ENCODE results near the gene SPDL1.

SPDL1 gene

DNA sequence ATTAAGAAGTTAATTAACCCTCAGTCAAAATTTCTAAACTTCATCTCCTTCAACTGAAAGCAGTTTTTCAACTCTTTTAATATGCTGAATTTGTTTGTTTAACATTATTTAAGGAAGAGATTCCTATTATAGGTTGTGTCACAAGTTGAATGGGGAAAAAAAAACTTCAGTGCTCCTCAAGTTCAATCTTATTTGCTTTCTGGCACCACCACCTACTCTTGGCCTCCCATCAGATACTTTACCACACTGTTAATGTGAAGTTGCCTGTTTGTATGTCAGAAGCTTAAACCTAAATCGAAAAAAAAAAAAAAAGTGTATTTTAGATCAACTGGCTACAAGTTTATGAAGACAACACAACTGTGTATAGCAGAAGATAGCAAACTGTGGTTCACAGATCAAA, 49.4 kb downstream of the SPDL1 start:
- no peak for DNase-seq

DNA sequence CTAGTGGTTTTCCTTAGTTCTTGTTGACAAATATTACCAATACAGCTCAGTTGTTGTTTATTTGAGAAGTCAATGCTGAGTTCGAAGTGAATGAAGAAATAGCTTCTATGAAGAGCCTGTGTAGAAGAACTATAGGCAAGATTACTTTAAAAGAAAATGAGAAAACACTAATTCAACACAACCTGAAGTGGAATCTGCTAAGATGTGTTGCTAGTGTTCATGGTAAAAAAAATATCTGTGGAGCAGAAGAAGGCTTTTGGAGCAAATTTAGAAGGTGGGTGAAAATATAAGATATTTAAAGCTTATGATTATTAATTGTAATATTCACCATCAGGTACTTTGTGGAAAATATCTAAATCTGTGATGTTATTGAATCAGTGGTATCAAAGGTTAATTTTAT, 51.0 kb downstream of the SPDL1 start:
- no peak for DNase-seq

DNA sequence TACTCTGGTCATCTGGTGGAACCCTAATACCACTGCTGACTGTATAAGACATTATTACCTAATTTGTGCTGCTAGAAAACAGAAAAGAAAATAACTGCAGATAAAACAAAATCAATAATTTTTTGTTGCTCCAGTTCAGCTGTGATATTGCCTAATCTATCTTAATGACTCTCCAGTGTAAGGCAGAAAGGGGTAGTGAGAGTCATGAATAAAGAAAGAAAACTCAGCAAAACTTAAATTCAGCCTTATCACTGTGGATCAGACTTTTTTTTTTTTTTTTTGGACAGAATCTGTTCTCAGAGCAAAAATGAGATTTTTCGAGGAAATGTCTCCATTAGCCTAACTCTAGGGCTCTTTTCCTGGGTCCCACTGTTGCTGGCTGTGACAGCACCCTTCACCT, 52.4 kb downstream of the SPDL1 start:
- no peak for DNase-seq

DNA sequence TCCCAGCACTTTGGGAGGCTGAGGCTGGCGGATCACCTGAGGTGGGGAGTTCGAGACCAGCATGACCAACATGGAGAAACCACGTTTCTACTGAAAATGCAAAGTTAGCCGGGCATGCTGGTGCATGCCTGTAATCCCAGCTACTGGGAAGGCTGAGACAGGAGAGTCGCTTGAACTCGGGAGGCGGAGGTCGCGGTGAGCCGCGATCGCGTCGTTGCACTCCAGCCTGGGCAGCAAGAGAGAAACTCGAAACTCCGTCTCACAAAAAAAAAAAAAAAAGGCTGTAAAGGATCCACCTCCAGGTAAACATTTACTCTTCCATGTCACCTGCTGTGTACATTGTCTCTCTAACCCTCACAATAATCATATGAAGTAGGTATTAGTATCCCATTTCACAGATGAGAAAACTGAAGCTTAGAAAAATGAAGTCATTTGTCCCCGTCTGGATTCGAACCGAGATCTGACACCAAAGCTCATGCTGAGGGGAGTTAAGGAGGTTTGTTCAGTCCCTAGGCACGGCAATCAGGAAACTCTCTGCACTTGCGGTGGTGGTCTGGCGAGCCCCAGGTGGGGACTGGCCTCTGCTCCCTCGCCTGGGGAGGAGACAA, 53.0 kb downstream of the SPDL1 start:
- no peak for DNase-seq

DNA sequence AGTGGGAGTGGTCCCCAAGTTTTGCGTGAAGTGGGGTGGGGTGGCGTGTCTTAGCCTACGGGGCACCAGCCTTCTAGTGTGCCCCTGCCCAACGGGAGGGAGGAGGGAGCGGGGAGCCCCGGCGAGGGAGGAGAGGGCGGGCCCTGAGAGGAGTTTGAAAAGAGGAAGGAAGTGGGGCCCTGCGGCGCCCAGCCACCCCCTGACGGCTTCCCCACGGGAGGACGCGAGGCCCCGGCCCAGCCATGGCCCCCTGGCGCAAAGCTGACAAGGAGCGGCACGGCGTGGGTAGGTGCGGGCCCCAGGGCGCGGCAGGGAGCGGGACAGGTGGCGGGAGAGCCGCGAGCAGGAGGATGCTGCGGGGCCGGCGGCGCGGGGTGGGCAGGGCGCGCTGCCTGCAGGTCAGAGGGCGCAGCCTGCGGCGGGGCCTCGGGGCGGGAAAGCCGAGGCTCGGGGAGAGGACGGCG, 53.5 kb downstream of the SPDL1 start, which contains the start of gene DOCK2:
Gene DOCK2, plus strand, starts transcription at position 191 of the 464 bp plus-strand sequence. Its CDS starts 52 bp downstream, at position 243.
- no peak for DNase-seq

DNA sequence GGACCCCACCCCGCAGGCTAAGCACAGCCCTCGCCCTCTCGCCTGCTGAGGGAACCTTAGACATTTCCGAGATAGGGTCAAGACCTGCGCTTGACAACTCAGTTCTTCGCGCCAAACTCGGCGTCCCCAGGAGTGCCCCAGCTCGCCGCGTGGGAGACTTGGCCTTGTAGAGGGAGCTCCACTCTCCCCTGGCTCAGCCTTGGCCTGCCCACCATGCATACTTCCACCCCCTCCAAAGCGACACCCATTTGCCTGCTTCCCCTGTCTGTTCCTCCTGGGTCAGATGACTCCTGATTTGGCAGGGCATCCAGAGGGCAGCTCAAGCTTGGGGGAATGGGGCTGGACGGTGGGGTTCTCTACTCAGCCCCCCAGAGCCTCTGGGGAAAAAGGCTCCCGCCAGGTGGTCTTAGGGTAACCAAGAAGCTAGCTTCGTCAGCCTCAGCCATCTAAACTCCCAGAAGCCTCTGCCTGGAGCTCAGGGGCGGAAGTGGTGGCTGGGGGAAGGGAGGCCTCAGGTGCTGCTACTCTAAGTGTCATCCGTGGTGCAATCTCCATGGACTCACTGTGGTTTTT, 54.1 kb downstream of the SPDL1 start:
- DNase-seq: no peak

DNA sequence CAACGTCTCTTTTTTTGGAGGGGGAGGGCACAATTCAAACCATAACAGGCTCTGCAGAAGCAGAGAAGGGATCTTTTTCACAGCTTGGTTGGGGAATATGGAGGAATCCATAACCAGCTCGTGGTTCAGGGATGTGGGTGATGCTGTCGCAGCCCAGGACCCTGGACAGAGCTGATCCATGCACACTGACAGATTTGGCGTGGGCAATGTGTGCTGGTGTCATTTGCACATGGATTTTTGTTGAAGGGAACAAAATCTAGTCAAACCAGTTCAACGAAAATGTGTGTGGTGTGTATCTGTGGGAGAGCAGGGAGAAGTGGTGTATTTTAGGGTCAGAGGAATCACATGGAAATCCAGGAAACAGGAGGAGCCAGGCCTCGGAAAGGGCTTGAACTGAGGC, 57.7 kb downstream of the SPDL1 start:
- DNase-seq: peak; percentile 42

DNA sequence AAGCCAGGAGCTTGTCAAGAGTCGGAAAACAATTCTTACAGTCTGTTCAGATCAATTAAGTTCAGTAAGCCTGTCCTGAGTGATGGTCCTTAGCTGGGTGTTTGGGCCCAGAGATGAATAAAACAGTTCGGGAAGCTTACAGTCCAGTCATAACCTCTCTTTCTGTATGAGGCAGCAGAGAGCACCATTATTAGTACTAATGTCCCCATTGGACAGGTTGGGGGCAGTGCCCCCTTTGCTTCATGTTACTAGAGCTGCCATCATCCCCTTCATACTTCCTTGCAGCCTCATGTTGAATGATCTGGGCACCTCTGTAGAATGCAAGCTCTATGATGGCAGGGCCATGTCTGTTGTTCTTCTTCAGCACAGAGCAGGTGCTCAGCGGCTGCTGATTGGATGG, 63.3 kb downstream of the SPDL1 start:
- no peak for DNase-seq

DNA sequence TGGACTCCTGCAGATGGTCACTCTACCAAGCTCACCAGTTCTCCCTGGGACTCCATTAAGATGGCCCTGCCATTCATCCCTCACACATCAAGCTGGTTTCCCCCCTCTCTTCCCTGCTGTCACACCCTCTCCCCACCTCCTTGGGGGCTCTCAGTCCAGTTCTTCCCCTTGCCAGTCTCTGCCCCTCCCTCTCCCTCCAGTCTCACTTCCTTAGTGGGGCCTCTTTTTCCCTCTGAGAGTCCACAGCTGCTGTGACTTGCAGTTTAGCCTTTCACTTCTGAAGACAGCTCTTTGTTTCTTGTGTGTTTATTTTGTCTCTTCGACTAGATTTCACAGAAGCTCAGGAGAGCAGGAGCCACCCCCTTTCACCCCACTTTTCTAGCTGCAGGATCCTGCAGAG, 64.0 kb downstream of the SPDL1 start:
- DNase-seq: no peak

DNA sequence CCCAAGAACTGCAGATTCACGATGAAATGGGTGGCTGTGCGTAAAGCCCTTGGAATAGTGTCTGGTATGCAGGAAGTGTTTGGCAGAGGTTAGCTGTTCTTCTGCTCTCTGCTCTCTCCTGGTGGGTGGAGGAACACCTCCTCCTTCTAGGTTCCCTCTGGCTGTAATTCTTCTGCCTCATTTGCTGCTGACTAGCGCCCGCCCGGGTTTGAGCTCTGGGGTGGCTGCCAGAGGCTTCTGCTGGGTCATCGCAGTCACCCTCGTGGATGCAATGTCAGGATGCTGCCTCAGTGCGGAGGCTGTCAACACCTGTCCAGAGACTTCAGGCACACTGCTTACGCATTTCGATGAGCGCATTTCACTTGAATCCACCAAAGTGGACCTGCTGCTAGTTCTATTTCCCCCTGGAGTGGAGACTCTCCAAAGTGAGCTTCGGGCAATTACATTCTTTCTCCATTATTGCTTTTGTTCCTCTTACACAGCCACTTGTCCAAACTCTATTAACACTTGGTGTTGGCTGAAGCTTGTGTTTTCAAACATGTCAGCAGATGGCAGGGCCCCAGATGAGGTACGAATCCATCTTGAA, 65.2 kb downstream of the SPDL1 start:
- peak; percentile 31 for DNase-seq

DNA sequence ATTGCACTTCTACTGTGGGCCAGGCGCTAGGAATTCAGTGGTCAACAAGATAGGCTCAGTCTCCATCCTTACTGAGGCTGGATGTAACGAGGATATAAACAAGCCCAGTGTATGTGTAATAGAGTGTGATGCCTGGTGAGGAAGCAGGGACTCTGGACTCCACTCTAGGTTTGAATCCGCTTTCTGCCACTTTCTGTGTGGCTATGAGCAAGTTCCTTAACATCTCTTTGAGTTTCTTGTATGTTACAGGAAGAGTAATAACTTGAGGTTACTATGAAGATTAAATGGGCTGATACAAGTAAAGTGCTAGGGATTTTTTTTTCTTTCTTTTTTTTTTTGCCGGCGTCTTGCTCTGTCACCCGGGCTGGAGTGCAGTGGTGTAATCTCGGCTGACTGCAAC, 65.9 kb downstream of the SPDL1 start:
- DNase-seq: no peak

DNA sequence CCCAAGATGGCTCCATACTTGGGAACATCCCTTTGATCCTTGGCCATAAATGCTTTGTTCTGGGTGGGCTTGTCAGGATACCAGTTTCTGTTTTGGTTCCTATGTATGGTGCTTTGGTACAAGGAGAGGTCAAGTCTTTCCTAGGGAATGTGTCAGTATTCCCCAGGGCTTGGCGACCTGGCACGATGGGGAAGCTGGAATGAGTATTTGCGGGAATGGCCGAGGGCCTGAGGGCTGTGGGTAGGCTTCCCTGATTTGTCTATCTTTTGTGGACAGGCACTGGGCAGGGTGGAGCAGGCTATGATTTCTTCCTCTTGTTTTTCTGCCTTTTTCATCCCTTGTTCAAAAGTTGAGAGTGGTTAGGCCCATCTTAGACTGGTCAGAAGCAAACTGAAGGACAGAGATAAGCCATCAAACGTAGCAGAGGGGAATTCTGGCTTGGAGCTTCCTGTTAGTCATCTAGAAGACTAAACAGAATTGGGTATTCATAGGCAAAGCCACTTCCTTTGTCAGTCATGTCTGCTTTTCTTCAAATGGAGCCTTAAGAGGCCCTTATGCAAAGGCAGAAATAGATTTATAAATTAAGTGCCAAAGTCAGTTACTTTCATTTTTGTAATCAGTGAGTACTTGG, 67.2 kb downstream of the SPDL1 start:
- peak; percentile 66 for DNase-seq

DNA sequence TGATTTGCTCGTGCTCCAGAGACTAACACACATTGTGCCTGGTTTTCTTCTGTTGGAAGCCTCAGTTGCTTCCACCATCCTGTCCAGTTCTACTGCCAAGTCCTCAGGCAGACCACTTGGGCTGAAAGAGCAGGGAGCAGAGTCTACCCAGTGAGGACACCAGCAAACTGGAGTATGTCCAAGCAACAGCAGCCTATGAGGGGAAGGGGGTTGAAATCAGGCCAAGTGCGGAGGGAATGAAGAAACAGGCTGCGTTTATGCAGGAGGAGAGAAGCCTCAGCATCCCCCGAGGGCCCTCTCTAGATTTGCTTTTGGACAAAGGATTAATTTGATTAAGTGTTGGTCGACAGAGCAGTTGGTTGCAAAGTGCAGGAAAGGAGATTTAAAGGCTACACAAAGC, 68.0 kb downstream of the SPDL1 start:
- no peak for DNase-seq

DNA sequence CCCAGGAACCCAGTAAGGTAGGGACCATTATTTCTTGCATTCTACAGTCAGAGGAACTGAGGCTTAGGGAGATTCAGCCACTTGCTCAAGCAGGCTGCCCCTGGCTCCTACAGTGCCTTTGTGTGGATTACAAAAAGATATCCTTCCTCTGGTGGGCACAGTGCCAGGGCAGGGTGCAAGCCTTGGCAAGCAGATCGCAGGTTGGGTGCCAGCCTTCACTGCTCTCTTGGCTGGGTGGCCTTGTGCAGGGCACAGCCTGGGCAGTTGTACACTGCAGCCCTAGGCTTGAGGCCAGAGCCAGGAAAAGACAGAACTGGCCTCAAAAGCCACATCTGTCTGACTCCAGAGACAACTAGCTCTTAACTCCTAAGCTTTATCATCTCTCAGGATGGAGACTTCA, 68.5 kb downstream of the SPDL1 start:
- DNase-seq: no peak

DNA sequence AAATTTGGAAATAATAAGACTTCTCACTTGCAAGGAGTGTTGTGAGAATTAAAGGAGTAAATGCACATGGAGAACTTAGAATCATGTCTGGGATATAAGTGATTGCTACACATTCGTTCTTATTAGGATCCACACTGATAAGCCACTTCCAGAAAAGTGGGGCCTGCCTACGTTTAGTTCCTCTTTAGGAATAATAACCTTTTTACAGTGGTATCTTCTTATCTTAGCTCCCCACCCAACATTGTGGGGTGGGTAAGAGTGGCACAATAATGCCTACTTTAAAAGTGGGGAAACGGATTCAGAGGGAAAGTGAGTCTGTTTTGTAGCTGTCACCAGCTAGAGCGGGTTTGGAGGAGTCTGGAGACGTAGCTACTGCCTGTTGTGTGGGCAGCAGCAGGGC, 69.5 kb downstream of the SPDL1 start:
- no peak for DNase-seq
